Activated CD8-positive, alpha-beta T cell treated with anti-CD3 and anti-CD28 coated beads for 36 hours (primary cell): ENCODE measurements around the gene MYL6B. TPM values are rescaled to one million over a fixed set of nuclear protein-coding genes. Genes with fewer than 3 reads are reported as not detected.
"Not testable (repeated sequence)": the region's sequence is repeated elsewhere in the genome, so short reads cannot be mapped to it uniquely, and the experiment has no call there.

ENCODE experiments used
- ATAC-seq: fragments of 200-7000 bp; cut with Tn5 transposase; one replicate; pipeline ENCODE4 v1.10.0; 2021; ENCODE audit warnings: mild to moderate bottlenecking, moderate library complexity
- CTCF ChIA-PET: fragments of 350-600 bp; sonication (Branson Sonifier 250); formaldehyde crosslinking; loops from one replicate; lab custom pipeline; 2021; ENCODE audit warnings: antibody characterized with exemption; lab: Charles Lee
- POLR2A ChIA-PET: fragments of 350-600 bp; sonication (Branson Sonifier 250); formaldehyde crosslinking; loops from one replicate; lab custom pipeline; 2021; ENCODE audit warnings: antibody characterized with exemption; lab: Charles Lee
- DNase-seq: peaks from one replicate; pipeline ENCODE4 v3.0.0-alpha.2; 2020
- H3K27ac Mint-ChIP-seq: one replicate; pipeline ENCODE4 v1.8.0; 2021; ENCODE audit warnings: mild to moderate bottlenecking, mixed read lengths
- H3K27me3 Mint-ChIP-seq: one replicate; pipeline ENCODE4 v1.8.0; 2021; ENCODE audit warnings: mixed read lengths
- H3K36me3 Mint-ChIP-seq: one replicate; pipeline ENCODE4 v1.8.0; 2021; ENCODE audit warnings: low read depth, mixed read lengths
- H3K4me1 Mint-ChIP-seq: one replicate; pipeline ENCODE4 v1.8.0; 2021; ENCODE audit warnings: low read depth, mixed read lengths
- H3K4me3 Mint-ChIP-seq: one replicate; pipeline ENCODE4 v1.8.0; 2021; ENCODE audit warnings: mild to moderate bottlenecking, moderate library complexity, mixed read lengths
- H3K9me3 Mint-ChIP-seq: one replicate; pipeline ENCODE4 v1.8.0; 2021; ENCODE audit warnings: mixed read lengths
- CTCF ChIP-seq: fragments of 200-600 bp; IDR thresholded peaks from one replicate; pipeline ENCODE4 v1.8.0; 2022; ENCODE audit warnings: antibody characterized with exemption, mild to moderate bottlenecking
- intact Hi-C: fragments of 100-400 bp; cut with micrococcal nuclease; formaldehyde crosslinking; loops from one replicate; pipeline ENCODE4 v1.10.0; 2022
- total RNA-seq, 2 experiments: library from RNA; stranded (reverse); gene quantifications; one replicate each; pipeline ENCODE4 v1.2.3, GENCODE V29; 2021

MYL6B gene
- total RNA-seq, 2 experiments from 2014 or later, result 60.3 to 66.9 TPM

- TF ChIP-seq CTCF, result no peak
- Mint-ChIP-seq H3K4me3 (no peak overlapping the region), H3K27me3 (no peaks in the 10 kb centered on the region), H3K4me1 (peaks cover 31% of the 10 kb centered on the region), H3K36me3 (peaks cover 83% of the 10 kb centered on the region), H3K27ac (peak overlapping the region; percentile 73), H3K9me3 (no peaks in the 10 kb centered on the region)
- ATAC-seq (no peak), DNase-seq (no peak)
- POLR2A ChIA-PET, result interaction anchor here (0.8 to 9.1 kb wide), 8 partner anchors 7 to 65 kb away, joined by 3 to 162 read pairs (median 4); partner anchors contain the start of genes ESYT1, RPL41 and ZC3H10
- CTCF ChIA-PET, result interaction anchor here (1.3 kb wide), 1 partner anchor 63 kb away, joined by 5 read pairs; no protein-coding TSS in a partner anchor
- intact Hi-C loops, result no loop called here
Observed at GRCh38 chr12:56110571-56110970, 41.8 kb upstream of the MYL6B start.

DNA sequence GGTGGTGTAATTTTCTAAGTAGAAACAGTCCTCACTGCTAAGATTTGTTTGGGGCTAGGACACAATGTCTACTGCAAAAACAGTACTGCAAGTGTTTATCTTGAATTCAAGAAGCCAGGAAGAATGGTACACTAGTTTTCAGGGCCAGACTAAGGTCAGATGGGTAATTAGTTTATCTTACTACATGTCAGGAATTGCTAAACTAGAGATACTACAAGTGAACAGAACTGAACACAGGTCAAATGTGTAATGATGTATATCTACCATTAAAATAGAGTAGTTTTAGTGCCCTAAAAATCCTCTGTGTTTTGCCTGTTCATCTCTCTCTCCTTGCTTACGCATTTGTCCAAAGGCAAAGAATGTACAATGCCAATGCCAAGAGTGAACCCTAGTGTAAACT lies 38.3 kb upstream of the MYL6B start:
- no peaks in the 10 kb centered on the region for H3K27me3 Mint-ChIP-seq
- no peaks in the 10 kb centered on the region for H3K9me3 Mint-ChIP-seq
- no peak for TF ChIP-seq CTCF
- intact Hi-C loops, result no loop called here
- CTCF ChIA-PET, result interaction anchor here (1.1 kb wide), 1 partner anchor 9 kb away, joined by 5 read pairs; the partner anchor contains the start of gene PA2G4
- H3K4me1 Mint-ChIP-seq, result peaks cover 17% of the 10 kb centered on the region
- H3K27ac Mint-ChIP-seq, result peak overlapping the region; percentile 61
- H3K4me3 Mint-ChIP-seq, result no peak overlapping the region
- H3K36me3 Mint-ChIP-seq, result peaks cover 72% of the 10 kb centered on the region
- POLR2A ChIA-PET, result interaction anchor here (2.7 kb wide), 1 partner anchor 10 kb away, joined by 10 read pairs; the partner anchor contains the start of gene PA2G4
- ATAC-seq, result no peak
- DNase-seq, result no peak

DNA sequence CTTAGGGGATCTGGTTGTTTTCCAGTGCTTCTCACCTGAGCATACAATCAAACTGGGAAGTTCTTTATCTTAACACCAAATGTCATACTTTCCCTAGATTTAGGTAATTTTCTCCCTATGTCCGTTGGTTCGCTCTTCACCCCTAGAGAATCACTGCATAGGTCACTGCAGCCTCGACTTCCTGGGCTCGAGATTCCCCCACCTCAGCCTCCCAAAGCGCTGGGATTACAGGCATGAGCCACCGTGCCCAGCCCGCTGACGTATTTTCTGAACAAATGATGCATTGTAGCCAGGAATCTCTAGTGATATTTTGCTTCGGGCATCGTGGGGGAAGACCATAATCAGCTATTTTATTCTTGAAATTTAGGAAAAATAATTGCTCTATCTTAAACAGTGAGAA lies 37.1 kb upstream of the MYL6B start:
- Mint-ChIP-seq H3K36me3 (peaks cover 61% of the 10 kb centered on the region), H3K4me1 (peaks cover 27% of the 10 kb centered on the region), H3K4me3 (peak overlapping the region; percentile 89), H3K27me3 (no peaks in the 10 kb centered on the region), H3K27ac (peak overlapping the region; percentile 100), H3K9me3 (no peaks in the 10 kb centered on the region)
- CTCF ChIA-PET, result interaction anchor here (1.2 to 1.9 kb wide), 3 partner anchors 11 to 74 kb away, joined by 3 to 9 read pairs (median 8); partner anchors contain the start of genes PA2G4 and SMARCC2
- POLR2A ChIA-PET, result interaction anchor here (0.9 to 5.9 kb wide), 6 partner anchors 9 to 76 kb away, joined by 3 to 162 read pairs (median 8); partner anchors contain the start of genes ESYT1 and PA2G4
- no peak for TF ChIP-seq CTCF
- ATAC-seq (no peak), DNase-seq (no peak)
- intact Hi-C loops, result loop anchor here (5.0 kb wide), 2 partner anchors 37 to 73 kb away; partner anchors contain the start of genes MYL6B and RPS26

GRCh38 chr12:56116267-56117081 lies 35.9 kb upstream of the MYL6B start, which contains the start of gene RPL41:
Gene RPL41, plus strand, starts transcription at chr12:56116633.
- Mint-ChIP-seq H3K4me3 (peak within 1 kb of the TSS; percentile 89), H3K9me3 (no peaks in the 10 kb centered on the region), H3K4me1 (peaks cover 23% of the 10 kb centered on the region), H3K27ac (peak within 1 kb of the TSS; percentile 100), H3K36me3 (peaks cover 58% of the 10 kb centered on the region), H3K27me3 (no peaks in the 10 kb centered on the region)
- CTCF ChIA-PET, result interaction anchor here (0.7 to 5.3 kb wide), 9 partner anchors 12 to 106 kb away, joined by 3 to 57 read pairs (median 9); partner anchors contain the start of genes ESYT1, MYL6B, PA2G4 and SMARCC2
- DNase-seq, result peak; percentile 97
- TF ChIP-seq CTCF, result no peak
- POLR2A ChIA-PET, result interaction anchor here (0.6 to 5.9 kb wide), 21 partner anchors 8 to 1836 kb away, joined by 3 to 162 read pairs (median 7); partner anchors contain the start of genes ANKRD52, BAZ2A, CBX5 and CD63
- peak; percentile 54 for ATAC-seq
- intact Hi-C loops, result loop anchor here (5.0 kb wide), 2 partner anchors 36 to 74 kb away; partner anchors contain the start of genes MYL6B and RPS26

DNA sequence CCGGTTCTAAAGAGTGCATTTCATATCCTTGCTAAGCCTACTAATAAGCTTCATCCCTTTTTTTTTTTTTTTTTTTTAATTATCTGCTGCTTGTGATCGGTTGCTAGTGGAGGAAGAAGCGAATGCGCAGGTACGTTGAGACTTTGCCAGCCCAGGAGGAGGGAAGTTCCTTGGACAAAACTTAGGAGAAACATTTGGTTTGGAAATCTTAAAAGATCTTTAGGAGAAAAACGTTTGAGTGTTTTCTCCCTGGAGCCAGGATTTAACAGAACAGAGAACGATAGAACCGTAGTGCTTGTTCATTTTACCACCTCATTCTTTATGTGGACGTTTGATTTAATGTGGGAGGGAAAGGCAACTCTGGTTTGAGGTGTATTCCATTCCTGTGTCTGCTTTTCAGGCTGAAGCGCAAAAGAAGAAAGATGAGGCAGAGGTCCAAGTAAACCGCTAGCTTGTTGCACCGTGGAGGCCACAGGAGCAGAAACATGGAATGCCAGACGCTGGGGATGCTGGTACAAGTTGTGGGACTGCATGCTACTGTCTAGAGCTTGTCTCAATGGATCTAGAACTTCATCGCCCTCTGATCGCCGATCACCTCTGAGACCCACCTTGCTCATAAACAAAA lies 35.2 kb upstream of the MYL6B start:
- CTCF ChIA-PET, result interaction anchor here (0.7 to 5.3 kb wide), 15 partner anchors 9 to 380 kb away, joined by 3 to 91 read pairs (median 13); partner anchors contain the start of genes ANKRD52, ESYT1, MYL6 and MYL6B
- Mint-ChIP-seq H3K4me1 (peaks cover 23% of the 10 kb centered on the region), H3K36me3 (peaks cover 55% of the 10 kb centered on the region), H3K4me3 (peak overlapping the region; percentile 89), H3K27ac (peak overlapping the region; percentile 100)
- DNase-seq, H3K9me3 Mint-ChIP-seq, ATAC-seq, H3K27me3 Mint-ChIP-seq: not testable (repeated sequence)
- intact Hi-C loops, result loop anchor here (5.0 kb wide), 2 partner anchors 35 to 75 kb away; partner anchors contain the start of genes MYL6B and RPS26
- POLR2A ChIA-PET, result interaction anchor here (0.6 to 5.9 kb wide), 30 partner anchors 8 to 1837 kb away, joined by 3 to 162 read pairs (median 5); partner anchors contain the start of genes ANKRD52, BAZ2A, CBX5 and CD63
